Measurements from ENCODE around the gene PLXNA4. TPM values are rescaled to one million over a fixed set of nuclear protein-coding genes. Genes with fewer than 3 reads are reported as not detected.

Gene PLXNA4
- total RNA-seq, 2 experiments from 2014 or later = 0.18 to 0.70 TPM

- TF ChIP-seq, protein P1, sequence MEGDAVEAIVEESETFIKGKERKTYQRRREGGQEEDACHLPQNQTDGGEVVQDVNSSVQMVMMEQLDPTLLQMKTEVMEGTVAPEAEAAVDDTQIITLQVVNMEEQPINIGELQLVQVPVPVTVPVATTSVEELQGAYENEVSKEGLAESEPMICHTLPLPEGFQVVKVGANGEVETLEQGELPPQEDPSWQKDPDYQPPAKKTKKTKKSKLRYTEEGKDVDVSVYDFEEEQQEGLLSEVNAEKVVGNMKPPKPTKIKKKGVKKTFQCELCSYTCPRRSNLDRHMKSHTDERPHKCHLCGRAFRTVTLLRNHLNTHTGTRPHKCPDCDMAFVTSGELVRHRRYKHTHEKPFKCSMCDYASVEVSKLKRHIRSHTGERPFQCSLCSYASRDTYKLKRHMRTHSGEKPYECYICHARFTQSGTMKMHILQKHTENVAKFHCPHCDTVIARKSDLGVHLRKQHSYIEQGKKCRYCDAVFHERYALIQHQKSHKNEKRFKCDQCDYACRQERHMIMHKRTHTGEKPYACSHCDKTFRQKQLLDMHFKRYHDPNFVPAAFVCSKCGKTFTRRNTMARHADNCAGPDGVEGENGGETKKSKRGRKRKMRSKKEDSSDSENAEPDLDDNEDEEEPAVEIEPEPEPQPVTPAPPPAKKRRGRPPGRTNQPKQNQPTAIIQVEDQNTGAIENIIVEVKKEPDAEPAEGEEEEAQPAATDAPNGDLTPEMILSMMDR (IDR thresholded peaks at IDR 0.05) = no peak
- Mint-ChIP-seq H3K9me3 (no peaks in the 10 kb centered on the region), H3K36me3 (ENCODE audit: low read depth) (no peaks in the 10 kb centered on the region), H3K4me1 (ENCODE audit: low read depth) (no peaks in the 10 kb centered on the region), H3K27me3 (peaks cover 1% of the 10 kb centered on the region), H3K27ac (no peak overlapping the region), H3K4me3 (no peak overlapping the region)
- no peak for ATAC-seq
- no peak for DNase-seq
- ChIA-PET POLR2A (no interaction called here), CTCF (no interaction called here)
- intact Hi-C loops (cut with micrococcal nuclease) = no loop called here
These were observed 248.1 kb downstream of the PLXNA4 start for GRCh38 chr7:132328047-132328620.

GRCh38 chr7:132326878-132327589, 249.2 kb downstream of the PLXNA4 start:
- Mint-ChIP-seq H3K36me3 (ENCODE audit: low read depth) (no peaks in the 10 kb centered on the region), H3K9me3 (no peaks in the 10 kb centered on the region), H3K27ac (no peak overlapping the region), H3K4me3 (no peak overlapping the region), H3K4me1 (ENCODE audit: low read depth) (no peaks in the 10 kb centered on the region), H3K27me3 (peaks cover 1% of the 10 kb centered on the region)
- DNase-seq = no peak
- intact Hi-C loops (cut with micrococcal nuclease) = no loop called here
- TF ChIP-seq, protein P1 (IDR thresholded peaks at IDR 0.05) = no peak
- CTCF ChIA-PET = no interaction called here
- POLR2A ChIA-PET = no interaction called here
- no peak for ATAC-seq

- DNase-seq (no peak), ATAC-seq (no peak)
- POLR2A ChIA-PET = no interaction called here
- no peak overlapping the region for H3K27ac Mint-ChIP-seq
- TF ChIP-seq, protein P1 (IDR thresholded peaks at IDR 0.05) = no peak
- intact Hi-C loops (cut with micrococcal nuclease) = no loop called here
- H3K9me3 Mint-ChIP-seq = no peaks in the 10 kb centered on the region
- H3K27me3 Mint-ChIP-seq = peaks cover 17% of the 10 kb centered on the region
- no peak overlapping the region for H3K4me3 Mint-ChIP-seq
- no peaks in the 10 kb centered on the region for H3K36me3 Mint-ChIP-seq (ENCODE audit: low read depth)
- H3K4me1 Mint-ChIP-seq (ENCODE audit: low read depth) = peaks cover 7% of the 10 kb centered on the region
- CTCF ChIA-PET = no interaction called here
These were observed 253.3 kb downstream of the PLXNA4 start for GRCh38 chr7:132322970-132323369.

DNA sequence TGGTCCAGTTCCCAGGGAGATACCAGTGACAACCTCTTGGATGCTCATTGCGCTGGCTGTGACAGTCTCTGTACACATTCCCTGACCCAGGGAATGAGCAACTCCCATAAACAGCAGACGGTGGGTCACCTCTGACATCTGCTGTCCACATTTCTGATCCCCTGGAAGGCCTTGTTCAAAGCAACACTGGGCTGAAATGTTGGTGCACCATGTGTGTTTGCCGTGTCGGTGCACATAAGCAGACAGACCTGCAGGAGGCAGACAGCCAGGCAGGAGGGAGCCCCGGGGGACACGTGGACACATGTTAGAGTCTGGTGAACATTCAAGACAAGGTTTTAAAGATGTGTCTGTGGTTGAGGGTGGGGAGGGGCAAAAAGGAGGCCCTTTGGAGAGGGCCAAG, 254.9 kb downstream of the PLXNA4 start:
- POLR2A ChIA-PET = no interaction called here
- Mint-ChIP-seq H3K27me3 (peaks cover 26% of the 10 kb centered on the region), H3K36me3 (ENCODE audit: low read depth) (no peaks in the 10 kb centered on the region), H3K4me1 (ENCODE audit: low read depth) (peaks cover 7% of the 10 kb centered on the region), H3K9me3 (peaks cover 3% of the 10 kb centered on the region), H3K27ac (no peak overlapping the region), H3K4me3 (no peak overlapping the region)
- ATAC-seq (no peak), DNase-seq (peak; percentile 22)
- TF ChIP-seq, protein P1 (IDR thresholded peaks at IDR 0.05) = no peak
- intact Hi-C loops (cut with micrococcal nuclease) = no loop called here
- CTCF ChIA-PET = interaction anchor here (3.9 kb wide), 1 partner anchor 261 kb away, joined by 110 read pairs; no protein-coding TSS in a partner anchor

GRCh38 chr7:132319481-132319880, 256.8 kb downstream of the PLXNA4 start:
- Mint-ChIP-seq H3K36me3 (ENCODE audit: low read depth) (no peaks in the 10 kb centered on the region), H3K4me1 (ENCODE audit: low read depth) (peaks cover 7% of the 10 kb centered on the region), H3K4me3 (no peak overlapping the region), H3K27me3 (peaks cover 27% of the 10 kb centered on the region), H3K27ac (no peak overlapping the region), H3K9me3 (peaks cover 3% of the 10 kb centered on the region)
- TF ChIP-seq, protein P1 (IDR thresholded peaks at IDR 0.05) = no peak
- CTCF ChIA-PET = interaction anchor here (1.4 to 3.9 kb wide), 6 partner anchors 9 to 1115 kb away, joined by 4 to 110 read pairs (median 8); no protein-coding TSS in a partner anchor
- intact Hi-C loops (cut with micrococcal nuclease) = no loop called here
- no peak for DNase-seq
- ATAC-seq = no peak
- POLR2A ChIA-PET = no interaction called here

Data from activated CD8-positive, alpha-beta T cell treated with anti-CD3 and anti-CD28 coated beads for 36 hours (primary cell).